Prostate gland (tissue), 2 donors: ENCODE data around the gene MIER2. TPM values are rescaled to one million over a fixed set of nuclear protein-coding genes. Genes with fewer than 3 reads are reported as not detected.
"Not testable (repeated sequence)": the region's sequence is repeated elsewhere in the genome, so short reads cannot be mapped to it uniquely, and the experiment has no call there.

Experiments used
- DNase-seq: peaks from one replicate; pipeline ENCODE4 v3.0.0-alpha.2; 2019; ENCODE audit warnings: low spot score
- H3K27ac ChIP-seq, 2 donors: fragments of 200-600 bp; sonication (generic); 2 replicates each; pipeline ENCODE4 v1.5.1; 2017 to 2019
- H3K27me3 ChIP-seq: fragments of 200-600 bp; sonication (generic); replicated peaks from 2 replicates; pipeline ENCODE4 v1.5.1; 2019; ENCODE audit not compliant: insufficient read depth
- H3K36me3 ChIP-seq, 2 donors: fragments of 200-600 bp; sonication (generic); 1 replicate in 1 of 2; 2 replicates in 1 of 2; pipeline versions ENCODE4 v1.5.1 to v1.8.1; 2017 to 2019
- H3K4me1 ChIP-seq: fragments of 200-600 bp; sonication (generic); replicated peaks from 2 replicates; pipeline ENCODE4 v1.5.1; 2019
- H3K4me3 ChIP-seq, 2 donors: fragments of 200-600 bp; sonication (generic); 2 replicates each; pipeline ENCODE4 v1.5.1; 2017 to 2019
- H3K9me3 ChIP-seq: fragments of 200-600 bp; sonication (generic); 2 replicates; pipeline ENCODE4 v1.5.1; 2017
- CTCF ChIP-seq, 4 experiments: fragments of 200-600 bp in 2 of 4; fragments of 450-650 bp in 2 of 4; sonication (generic) in 2 of 4; IDR thresholded peaks; 1 replicate in 3 of 4; 2 replicates in 1 of 4; pipeline ENCODE4 v1.5.1; 2016 to 2019; ENCODE audit warnings: antibody characterized with exemption in 4 of 4, mild to moderate bottlenecking in 2 of 4, moderate library complexity in 2 of 4
- POLR2A ChIP-seq: fragments of 450-650 bp; IDR thresholded peaks from one replicate; pipeline ENCODE4 v1.6.1; 2016; ENCODE audit warnings: antibody characterized with exemption, mild to moderate bottlenecking
- POLR2AphosphoS5 ChIP-seq: sonication (generic); formaldehyde crosslinking; IDR thresholded peaks from one replicate; pipeline ENCODE4 v1.6.1; 2017; ENCODE audit warnings: antibody characterized with exemption
- WGBS: methylation state at CpG from one replicate; pipeline ENCODE4 v1.1.5; 2018; 5-methylcytosine and 5-hydroxymethylcytosine counted together
- intact Hi-C: fragments of 100-400 bp; cut with DNase I; formaldehyde crosslinking; loops from one replicate; pipeline ENCODE4 v1.14.2; 2022
- total RNA-seq, 2 donors: library from RNA; depleted of rRNA; stranded (reverse); fragments of >200 nt; gene quantifications; one replicate each; pipeline ENCODE4 v1.1.0, GENCODE V29; 2016

Gene MIER2, protein sequence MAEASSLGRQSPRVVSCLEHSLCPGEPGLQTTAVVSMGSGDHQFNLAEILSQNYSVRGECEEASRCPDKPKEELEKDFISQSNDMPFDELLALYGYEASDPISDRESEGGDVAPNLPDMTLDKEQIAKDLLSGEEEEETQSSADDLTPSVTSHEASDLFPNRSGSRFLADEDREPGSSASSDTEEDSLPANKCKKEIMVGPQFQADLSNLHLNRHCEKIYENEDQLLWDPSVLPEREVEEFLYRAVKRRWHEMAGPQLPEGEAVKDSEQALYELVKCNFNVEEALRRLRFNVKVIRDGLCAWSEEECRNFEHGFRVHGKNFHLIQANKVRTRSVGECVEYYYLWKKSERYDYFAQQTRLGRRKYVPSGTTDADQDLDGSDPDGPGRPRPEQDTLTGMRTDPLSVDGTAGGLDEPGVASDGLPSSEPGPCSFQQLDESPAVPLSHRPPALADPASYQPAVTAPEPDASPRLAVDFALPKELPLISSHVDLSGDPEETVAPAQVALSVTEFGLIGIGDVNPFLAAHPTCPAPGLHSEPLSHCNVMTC
- total RNA-seq: 10 to 100 TPM; 16.9 to 37.1 TPM

GRCh38 chr19:344625-345319 lies at the start of gene MIER2:
MIER2 (minus strand) TSS chr19:344796; CDS start chr19:344782, 14 bp downstream.
- WGBS: 7% methylated on average over 56 of the region's 77 CpGs
- H3K9me3 ChIP-seq: no peaks in the 10 kb centered on the region
- DNase-seq: peak; percentile 74
- H3K27ac ChIP-seq: peak within 1 kb of the TSS; percentile 69 to 83
- H3K36me3 ChIP-seq: no peaks in the 10 kb centered on the region
- H3K27me3 ChIP-seq: no peaks in the 10 kb centered on the region
- H3K4me3 ChIP-seq: peak within 1 kb of the TSS; percentile 88 to 96
- intact Hi-C loops: no loop called here
- H3K4me1 ChIP-seq: peaks cover 22% of the 10 kb centered on the region
- TF ChIP-seq POLR2AphosphoS5: peak; percentile 64
- no peak for TF ChIP-seq CTCF (IDR thresholded peaks at IDR 0.05)
- peak; percentile 30 for TF ChIP-seq POLR2A

GRCh38 chr19:393560-393959 lies 49.0 kb upstream of the MIER2 start:
- H3K36me3 ChIP-seq, H3K27ac ChIP-seq, DNase-seq, H3K4me1 ChIP-seq, H3K27me3 ChIP-seq, intact Hi-C loops, H3K9me3 ChIP-seq, H3K4me3 ChIP-seq: not testable (repeated sequence)

DNA sequence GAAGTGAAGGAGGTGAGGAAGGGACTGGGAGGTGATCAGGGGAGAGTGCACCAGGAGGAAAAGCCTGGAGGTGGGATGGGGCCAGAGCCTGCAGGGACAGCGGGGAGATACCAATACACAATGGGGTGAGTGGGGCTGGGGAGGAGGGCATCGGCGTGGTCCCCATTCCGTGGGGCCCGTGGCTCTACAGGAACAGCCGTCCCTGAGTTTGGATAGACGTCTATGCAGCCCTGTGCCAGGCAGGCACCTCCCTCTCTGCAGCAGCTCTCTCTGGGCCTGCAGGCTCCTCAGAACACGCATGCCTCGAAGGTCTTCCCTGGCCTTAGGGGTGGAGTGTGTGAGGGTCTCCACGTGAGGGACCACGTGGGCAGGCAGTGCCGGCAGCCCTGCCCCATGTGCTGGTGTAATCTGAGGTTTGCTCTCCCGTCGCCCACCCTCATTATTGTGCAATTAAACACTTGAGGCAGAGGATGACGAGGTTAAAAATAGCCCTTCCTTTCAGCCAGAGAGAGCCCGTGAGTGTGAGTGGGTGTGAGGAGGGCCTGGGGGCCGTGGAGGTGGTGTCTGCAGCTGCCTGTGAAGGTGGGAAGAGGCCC lies 47.9 kb upstream of the MIER2 start:
- H3K9me3 ChIP-seq: no peaks in the 10 kb centered on the region
- TF ChIP-seq POLR2AphosphoS5 (no peak), POLR2A (no peak), CTCF (IDR thresholded peaks at IDR 0.05) (no peak)
- H3K27ac ChIP-seq: no peak overlapping the region
- no peaks in the 10 kb centered on the region for H3K4me1 ChIP-seq
- no peak overlapping the region for H3K4me3 ChIP-seq
- no peaks in the 10 kb centered on the region for H3K36me3 ChIP-seq
- 44% methylated on average over 17 of the region's 17 CpGs for WGBS
- no peaks in the 10 kb centered on the region for H3K27me3 ChIP-seq
- intact Hi-C loops: no loop called here
- no peak for DNase-seq

DNA sequence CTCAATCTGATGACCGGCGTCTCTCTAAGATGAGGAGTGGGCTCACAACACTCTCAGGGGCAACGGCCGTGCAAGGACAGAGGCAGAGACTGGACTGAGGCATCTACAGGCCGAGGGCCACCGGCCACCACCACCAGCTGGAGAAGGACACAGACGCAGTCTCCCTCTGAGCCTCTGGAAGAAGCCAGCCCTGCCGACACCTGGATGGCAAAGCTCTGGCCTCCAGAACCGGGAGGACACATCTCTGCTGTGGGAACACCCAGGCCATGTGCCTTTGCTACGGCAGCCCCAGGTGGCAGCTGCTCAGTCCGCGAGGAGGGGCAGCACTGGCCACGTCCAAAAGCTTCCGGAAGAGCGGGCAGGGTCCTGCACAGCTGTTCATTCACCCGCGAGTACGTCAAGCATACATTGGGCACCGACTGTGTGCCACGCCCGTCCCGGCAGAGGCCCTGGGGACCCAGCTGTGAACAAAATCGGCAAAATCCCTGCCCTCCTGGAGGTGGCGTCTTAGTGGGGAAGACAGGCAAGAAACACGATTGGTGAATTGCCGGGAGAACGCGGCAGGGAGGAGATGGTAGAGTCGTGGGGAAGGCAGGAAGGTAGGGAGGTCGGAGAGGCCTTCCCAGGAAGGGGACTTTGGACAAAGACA lies 47.3 kb upstream of the MIER2 start:
- 90% methylated on average over 30 of the region's 30 CpGs for WGBS

More for the DNA sequence above, 47.3 kb upstream of the MIER2 start:
- intact Hi-C loops: no loop called here
- DNase-seq: no peak
- H3K4me1 ChIP-seq: no peaks in the 10 kb centered on the region
- no peak overlapping the region for H3K27ac ChIP-seq
- no peaks in the 10 kb centered on the region for H3K9me3 ChIP-seq
- H3K27me3 ChIP-seq: no peaks in the 10 kb centered on the region
- TF ChIP-seq POLR2A: no peak
- no peak for TF ChIP-seq CTCF (IDR thresholded peaks at IDR 0.05)
- TF ChIP-seq POLR2AphosphoS5: no peak
- no peak overlapping the region for H3K4me3 ChIP-seq
- H3K36me3 ChIP-seq: no peaks in the 10 kb centered on the region
